Measurements from ENCODE around the gene FGF18.

FGF18 gene

GRCh38 chr5:171433352-171433698, 13.9 kb downstream of the FGF18 start:
- H3K4me1 ChIP-seq (ENCODE audit: insufficient read depth, low read length, severe bottlenecking) = no peaks in the 10 kb centered on the region
- H3K9me2 ChIP-seq (ENCODE audit: low read depth, low read length) = no peaks in the 10 kb centered on the region
- no peak overlapping the region for H3K4me2 ChIP-seq (ENCODE audit: low read length)
- no peaks in the 10 kb centered on the region for H3K79me2 ChIP-seq (ENCODE audit: insufficient read depth, low read length)
- TF ChIP-seq EZH2 (IDR thresholded peaks at IDR 0.05; ENCODE audit: borderline replicate concordance, low read length) = no peak
- no peak for TF ChIP-seq CTCF (IDR thresholded peaks at IDR 0.05; ENCODE audit: low read length)
- no peaks in the 10 kb centered on the region for H3F3A ChIP-seq (ENCODE audit: insufficient read depth, low read length)
- 0 out of 2 replicates have a peak, but pooled peaks cover 5% of the 10 kb centered on the region for H3K27me3 ChIP-seq (ENCODE audit: insufficient read depth, low read length)
- no peak overlapping the region for H3K27ac ChIP-seq (ENCODE audit: low read depth, low read length, poor library complexity, severe bottlenecking)
- no peak overlapping the region for H3K4me3 ChIP-seq (ENCODE audit: low read depth, low read length, poor library complexity, severe bottlenecking)
- no peak overlapping the region for H2AFZ ChIP-seq (ENCODE audit: low read length)
- no peak overlapping the region for H3K9ac ChIP-seq (ENCODE audit: low read length)
- no peaks in the 10 kb centered on the region for H3K9me3 ChIP-seq (ENCODE audit: low read length)
- no peaks in the 10 kb centered on the region for H3K36me3 ChIP-seq (ENCODE audit: insufficient read depth, low read length)
- H4K20me1 ChIP-seq (ENCODE audit: insufficient read depth, low read length) = no peaks in the 10 kb centered on the region

- no peak overlapping the region for H3K9ac ChIP-seq (ENCODE audit: low read length)
- H3K9me2 ChIP-seq (ENCODE audit: low read depth, low read length) = no peaks in the 10 kb centered on the region
- no peaks in the 10 kb centered on the region for H3K9me3 ChIP-seq (ENCODE audit: low read length)
- H3K4me2 ChIP-seq (ENCODE audit: low read length) = no peak overlapping the region
- TF ChIP-seq CTCF (IDR thresholded peaks at IDR 0.05; ENCODE audit: low read length) (no peak), EZH2 (IDR thresholded peaks at IDR 0.05; ENCODE audit: borderline replicate concordance, low read length) (no peak)
- H4K20me1 ChIP-seq (ENCODE audit: insufficient read depth, low read length) = no peaks in the 10 kb centered on the region
- H3K79me2 ChIP-seq (ENCODE audit: insufficient read depth, low read length) = no peaks in the 10 kb centered on the region
- H3F3A ChIP-seq (ENCODE audit: insufficient read depth, low read length) = no peaks in the 10 kb centered on the region
- no peak overlapping the region for H3K4me3 ChIP-seq (ENCODE audit: low read depth, low read length, poor library complexity, severe bottlenecking)
- H3K36me3 ChIP-seq (ENCODE audit: insufficient read depth, low read length) = no peaks in the 10 kb centered on the region
- H3K27ac ChIP-seq (ENCODE audit: low read depth, low read length, poor library complexity, severe bottlenecking) = no peak overlapping the region
- no peak overlapping the region for H2AFZ ChIP-seq (ENCODE audit: low read length)
- 0 out of 2 replicates have a peak, but pooled peaks cover 5% of the 10 kb centered on the region for H3K27me3 ChIP-seq (ENCODE audit: insufficient read depth, low read length)
- H3K4me1 ChIP-seq (ENCODE audit: insufficient read depth, low read length, severe bottlenecking) = no peaks in the 10 kb centered on the region
Observed at GRCh38 chr5:171433982-171434676, 14.7 kb downstream of the FGF18 start.

- Histone ChIP-seq H3K4me3 (ENCODE audit: low read depth, low read length, poor library complexity, severe bottlenecking) (no peak overlapping the region), H3K79me2 (ENCODE audit: insufficient read depth, low read length) (no peaks in the 10 kb centered on the region), H3F3A (ENCODE audit: insufficient read depth, low read length) (no peaks in the 10 kb centered on the region), H3K9me3 (ENCODE audit: low read length) (no peaks in the 10 kb centered on the region), H3K27me3 (ENCODE audit: insufficient read depth, low read length) (0 out of 2 replicates have a peak, but pooled peaks cover 5% of the 10 kb centered on the region), H3K9me2 (ENCODE audit: low read depth, low read length) (no peaks in the 10 kb centered on the region), H3K4me2 (ENCODE audit: low read length) (no peak overlapping the region), H2AFZ (ENCODE audit: low read length) (no peak overlapping the region), H3K9ac (ENCODE audit: low read length) (no peak overlapping the region), H3K36me3 (ENCODE audit: insufficient read depth, low read length) (no peaks in the 10 kb centered on the region), H3K27ac (ENCODE audit: low read depth, low read length, poor library complexity, severe bottlenecking) (no peak overlapping the region), H3K4me1 (ENCODE audit: insufficient read depth, low read length, severe bottlenecking) (no peaks in the 10 kb centered on the region), H4K20me1 (ENCODE audit: insufficient read depth, low read length) (no peaks in the 10 kb centered on the region)
- TF ChIP-seq EZH2 (IDR thresholded peaks at IDR 0.05; ENCODE audit: borderline replicate concordance, low read length) (no peak), CTCF (IDR thresholded peaks at IDR 0.05; ENCODE audit: low read length) (no peak)
Observed at GRCh38 chr5:171434874-171435273, 15.4 kb downstream of the FGF18 start.

Measured in OCI-LY1 (cell line).